Muscle of back (tissue), 13 donors: ENCODE measurements around the gene SLC26A8. TPM values are rescaled to one million over a fixed set of nuclear protein-coding genes. Genes with fewer than 3 reads are reported as not detected.

Source experiments
- DNase-seq, 3 donors: peaks; one replicate each; pipeline versions ENCODE4 v3.0.0 to v3.0.0-alpha.2; 2013
- long read RNA-seq, 9 donors: transcript quantifications; one replicate each; lab custom pipeline, GENCODE V29; 2026
- polyA plus RNA-seq, 10 donors: library from polyadenylated mRNA; unstranded; fragments of 120-200 nt; gene quantifications; one replicate each; pipeline ENCODE4 v1.2.1, GENCODE V29; 2013; ENCODE audit not compliant: insufficient read length in 10 of 10

The SLC26A8 gene
- polyA plus RNA-seq: under 1 TPM in 7 of 10 donors, not detected in 3; 0.04 to 0.25 (median 0.12) TPM
- long read RNA-seq, donor 1: 0 reads
- long read RNA-seq, donor 2: 0 reads
- long read RNA-seq, donor 3: 0 reads
- long read RNA-seq, donor 4: 0 reads
- long read RNA-seq, donor 5: 0 reads
- long read RNA-seq, donor 6: 0 reads
- long read RNA-seq, donor 7: 0 reads
- long read RNA-seq, donor 8: 0 reads
- long read RNA-seq, donor 9: 0 reads

DNA sequence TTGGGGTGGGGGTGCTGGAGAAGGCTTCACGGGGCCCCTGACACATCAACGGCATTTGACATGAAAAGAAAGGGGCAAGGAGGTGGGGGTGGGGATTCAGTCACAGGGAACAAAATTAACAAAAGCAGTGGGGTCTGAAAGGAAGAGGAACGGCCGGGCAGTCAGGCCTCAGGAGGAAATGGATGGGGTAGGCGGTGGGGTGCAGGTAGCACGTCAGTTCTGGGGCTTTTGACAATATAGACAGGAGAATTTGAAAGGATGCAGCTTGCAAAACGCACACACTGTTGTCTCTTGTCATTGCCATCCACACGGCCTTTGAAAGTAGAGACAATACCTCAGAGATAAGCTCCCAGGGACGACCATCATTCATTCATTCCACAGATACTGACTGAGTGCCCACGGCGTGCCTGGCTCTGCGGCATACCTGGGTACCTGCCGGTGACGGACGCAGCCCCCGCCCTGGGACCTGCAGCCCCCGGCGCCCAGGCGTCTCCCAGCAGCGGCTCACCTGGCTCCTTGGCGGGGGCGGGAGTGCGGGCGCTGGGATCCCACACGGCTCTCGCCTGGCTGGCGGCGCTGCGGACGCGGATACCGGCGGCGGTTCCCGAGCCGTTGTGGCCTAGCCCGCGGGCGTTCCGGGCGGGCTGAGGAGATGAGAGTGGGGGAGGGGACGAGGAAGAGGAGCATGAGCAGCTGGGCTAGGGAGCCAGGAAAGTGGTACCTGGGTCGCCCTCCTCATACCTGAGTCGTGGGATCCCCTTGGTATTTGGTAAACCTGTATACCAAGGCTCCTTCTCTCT is at the start of gene SLC26A8:
Gene SLC26A8, minus strand, starts transcription at position 646 of the 800 bp plus-strand sequence. CDS start 4,934 bp downstream, outside the sequence.
- peak in 1 of 3 donors; percentile 7 for DNase-seq

DNA sequence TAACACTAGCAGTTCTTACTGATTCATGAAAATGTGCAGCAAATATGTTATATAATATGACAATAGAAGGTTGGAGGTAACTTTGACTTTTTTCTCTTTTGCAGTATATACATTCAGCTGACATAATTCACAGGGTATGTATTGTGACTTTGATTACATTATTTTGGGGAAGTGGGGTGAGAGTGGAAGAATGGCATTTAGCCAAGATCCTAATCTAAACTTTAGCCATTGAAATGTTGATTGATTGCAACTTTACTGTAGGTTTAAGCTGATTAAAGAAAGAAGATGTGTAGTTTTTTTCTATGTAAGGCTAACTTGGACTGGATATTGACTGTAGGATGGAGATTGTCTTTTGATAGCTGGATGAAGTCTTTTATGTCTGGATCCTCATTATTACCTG is 49.1 kb upstream of the SLC26A8 start:
- DNase-seq: no peak

GRCh38 chr6:36072681-36073080 is 48.2 kb upstream of the SLC26A8 start:
- DNase-seq: no peak

DNA sequence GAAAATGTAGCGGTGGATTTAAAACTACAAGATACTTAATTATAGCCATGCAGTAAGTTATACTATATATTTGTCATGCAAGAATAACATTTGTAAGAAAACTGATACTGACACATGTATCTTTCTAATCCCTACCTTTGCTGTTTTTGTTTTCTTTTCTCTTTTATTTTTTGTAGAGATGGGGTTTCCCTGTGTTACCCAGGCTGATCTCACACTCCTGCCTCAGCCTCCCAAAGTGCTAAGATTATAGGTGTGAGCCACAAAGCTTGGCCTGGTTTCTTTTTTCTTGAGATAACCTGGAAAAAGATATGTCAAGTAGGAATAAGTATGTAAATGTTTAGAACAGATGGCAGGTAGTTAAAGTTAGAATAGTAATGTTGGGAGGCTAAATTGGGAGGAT is 47.3 kb upstream of the SLC26A8 start:
- no peak for DNase-seq

GRCh38 chr6:36071281-36071680 is 46.8 kb upstream of the SLC26A8 start:
- DNase-seq: no peak

GRCh38 chr6:36070252-36070651 is 45.8 kb upstream of the SLC26A8 start:
- no peak for DNase-seq

DNA sequence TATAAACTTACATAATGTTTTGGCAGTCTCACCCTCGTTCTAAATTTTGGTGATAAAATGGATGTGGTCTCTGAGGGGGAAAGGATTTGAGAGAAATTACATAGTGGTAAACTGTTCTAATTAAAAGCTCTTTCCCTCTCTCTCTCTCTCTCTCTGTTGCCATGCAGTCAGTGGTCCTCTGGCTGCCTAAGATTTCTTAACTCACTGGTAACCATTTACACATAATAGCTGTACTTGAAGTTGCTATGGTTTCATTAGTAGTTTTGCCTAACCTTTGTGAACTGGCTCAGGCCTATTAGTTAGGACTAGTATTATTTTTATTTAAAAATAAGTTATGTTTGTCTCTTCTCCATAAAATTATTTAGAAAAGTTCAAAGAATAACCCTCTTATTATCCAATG is 45.1 kb upstream of the SLC26A8 start:
- no peak for DNase-seq

DNA sequence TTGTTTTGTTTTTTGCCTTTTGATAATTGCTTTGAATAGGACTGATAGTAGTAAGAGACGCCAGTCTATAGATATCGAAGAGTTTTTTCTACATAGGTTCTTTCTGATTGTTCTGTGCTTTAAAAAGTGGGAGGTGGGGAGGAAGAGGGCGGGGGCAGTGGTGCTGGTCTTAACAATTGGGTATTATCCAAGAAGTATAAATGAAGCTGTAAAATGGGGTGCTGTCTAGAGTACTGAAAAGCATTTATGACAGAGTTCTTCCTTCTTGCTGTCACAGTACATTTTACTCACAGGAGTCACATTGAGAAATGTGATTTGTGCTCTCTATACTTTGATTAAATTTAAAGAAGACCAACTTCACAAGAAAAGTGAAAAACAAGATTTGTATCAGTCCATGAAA is 44.1 kb upstream of the SLC26A8 start:
- DNase-seq: no peak

DNA sequence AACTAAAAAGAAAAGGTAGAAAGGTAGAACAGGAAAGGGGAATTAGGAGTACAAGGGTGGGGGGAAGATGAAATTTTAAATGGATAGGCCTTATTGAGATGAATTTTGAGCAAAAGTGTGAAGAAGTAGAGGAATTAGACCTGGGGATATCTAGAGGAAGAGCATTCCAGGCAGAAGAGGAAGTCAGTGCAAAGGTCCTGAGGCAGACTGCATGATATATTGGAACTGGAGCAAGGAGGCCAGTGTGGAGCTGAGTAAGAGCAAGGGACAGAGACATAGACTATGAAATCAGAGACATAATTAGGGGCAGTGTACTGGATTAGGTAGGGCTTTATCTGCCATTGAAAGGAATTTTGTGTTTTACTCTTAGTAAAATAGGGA is 43.6 kb upstream of the SLC26A8 start:
- DNase-seq: no peak

DNA sequence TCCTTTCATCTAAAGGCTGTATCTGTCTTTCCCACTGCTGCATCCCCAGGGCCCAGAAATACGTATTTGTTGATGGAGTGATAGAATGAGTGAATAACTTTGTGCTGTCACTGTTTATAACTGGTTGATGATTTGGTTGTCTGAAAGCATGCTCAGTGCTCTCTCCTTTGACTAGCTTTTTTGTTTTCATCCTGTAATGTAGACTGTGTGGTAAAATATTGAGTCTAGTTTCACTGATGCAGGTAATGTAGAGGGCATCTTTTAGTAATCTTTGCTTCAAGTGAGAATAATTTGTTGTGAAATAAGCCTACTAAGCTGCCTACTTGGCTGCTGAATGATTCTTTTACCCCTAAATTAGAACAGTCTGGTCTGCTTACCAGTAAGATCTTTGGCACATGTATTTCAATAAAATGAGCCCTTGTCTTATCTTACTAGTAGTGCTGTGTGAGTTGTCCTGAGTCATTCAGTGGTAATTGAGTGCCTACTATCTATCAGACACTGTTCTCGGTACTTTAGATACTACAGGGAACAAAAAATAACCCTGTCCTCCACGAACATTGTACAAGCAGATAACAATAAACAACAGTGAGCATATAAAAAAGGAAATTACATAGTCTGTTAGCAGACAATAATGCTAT is 43.1 kb upstream of the SLC26A8 start:
- no peak for DNase-seq

- no peak for DNase-seq
Measured at GRCh38 chr6:36066817-36067216, 42.4 kb upstream of the SLC26A8 start.

- no peak for DNase-seq
Measured at GRCh38 chr6:36065916-36066315, 41.5 kb upstream of the SLC26A8 start.

DNA sequence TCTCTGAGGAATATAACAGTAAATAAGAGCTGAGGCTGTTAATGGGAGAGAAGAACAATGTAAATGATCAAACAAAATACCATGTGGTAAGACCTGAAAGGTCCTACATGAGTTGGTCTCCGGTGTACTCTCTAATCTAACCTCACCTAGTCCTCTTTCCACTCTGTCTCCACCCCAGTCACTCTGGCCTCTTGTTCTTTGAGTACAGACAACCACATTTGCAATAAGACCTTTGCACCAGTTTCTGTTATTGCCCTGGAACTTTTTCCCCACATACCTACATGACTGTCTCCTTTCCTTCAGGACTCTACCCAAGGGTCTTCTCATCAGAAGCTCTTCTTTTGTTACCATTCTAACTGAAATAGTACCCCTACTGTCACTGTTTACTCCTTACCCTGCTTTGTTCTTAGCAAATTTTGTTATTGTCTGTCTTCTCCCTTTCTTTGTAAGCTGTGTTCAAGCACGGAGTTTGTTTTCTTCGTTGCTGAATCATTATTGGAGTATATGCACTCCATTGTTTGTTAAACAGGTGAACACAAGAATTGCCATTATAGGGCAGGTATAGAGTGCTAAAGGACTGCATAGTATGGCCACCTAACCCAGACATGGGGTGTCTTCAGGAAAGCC is 40.4 kb upstream of the SLC26A8 start:
- no peak for DNase-seq

GRCh38 chr6:36063318-36064060 is 39.0 kb upstream of the SLC26A8 start:
- DNase-seq: no peak

- no peak for DNase-seq
Measured at GRCh38 chr6:36062247-36062646, 37.8 kb upstream of the SLC26A8 start.

GRCh38 chr6:36061236-36061635 is 36.8 kb upstream of the SLC26A8 start:
- no peak for DNase-seq

GRCh38 chr6:36056178-36056577 is 31.7 kb upstream of the SLC26A8 start:
- DNase-seq: no peak

GRCh38 chr6:36054956-36055355 is 30.5 kb upstream of the SLC26A8 start:
- no peak for DNase-seq

- no peak for DNase-seq
Measured at GRCh38 chr6:36054415-36054814, 30.0 kb upstream of the SLC26A8 start.

GRCh38 chr6:36053878-36054277 is 29.4 kb upstream of the SLC26A8 start:
- DNase-seq: no peak

GRCh38 chr6:36052097-36052496 is 27.7 kb upstream of the SLC26A8 start:
- peak in 2 of 3 donors; percentile 29 to 75 for DNase-seq
